GM18526 (cell line): ENCODE results near the gene GRIP1.

Experiments used
- POLR2A ChIP-seq: IDR thresholded peaks from 3 replicates; pipeline ENCODE4 v1.6.1; 2011; ENCODE audit not compliant: insufficient read length; ENCODE audit errors: extremely low read depth

GRIP1 gene

DNA sequence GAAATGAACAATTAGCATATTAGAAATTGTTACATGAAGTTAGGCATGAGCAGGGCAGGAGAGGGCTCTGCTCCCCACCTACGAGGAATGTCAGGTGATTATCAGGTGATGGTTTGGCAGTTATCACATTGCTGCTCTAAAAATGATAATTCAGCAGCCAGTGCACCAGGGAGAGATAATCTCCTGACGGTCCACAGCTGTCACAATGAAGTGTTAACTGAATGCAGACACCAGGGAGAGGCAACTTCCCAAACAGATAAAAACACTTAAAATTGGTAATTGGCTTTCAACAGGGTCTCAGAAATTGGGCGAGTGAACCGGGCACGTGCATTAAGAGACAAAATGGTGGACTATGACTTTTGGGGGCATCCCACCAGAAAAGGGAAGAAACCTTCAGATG, 176.0 kb downstream of the GRIP1 start:
- TF ChIP-seq POLR2A, result no peak

DNA sequence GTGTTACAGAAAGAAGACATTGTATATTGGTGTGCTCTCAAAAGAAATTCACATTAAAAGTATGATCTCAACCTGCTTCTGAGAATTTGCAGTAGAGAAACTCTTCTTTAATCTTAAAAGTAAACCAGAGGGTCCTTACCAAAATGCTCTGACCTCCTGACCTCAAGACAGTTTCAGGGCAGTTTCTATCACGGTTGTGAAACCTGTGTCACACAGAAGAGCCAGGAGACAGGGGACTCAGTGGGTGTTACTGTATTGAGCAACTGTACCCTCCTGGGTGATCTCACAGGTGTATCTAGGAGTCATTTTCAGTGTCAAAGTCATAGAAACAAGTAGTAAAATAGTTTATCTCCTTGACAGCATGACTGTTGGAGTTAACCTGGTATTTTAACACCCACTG, 178.0 kb downstream of the GRIP1 start:
- no peak for TF ChIP-seq POLR2A

GRCh38 chr12:66500091-66500490, 178.8 kb downstream of the GRIP1 start:
- no peak for TF ChIP-seq POLR2A

- no peak for TF ChIP-seq POLR2A
Measured at GRCh38 chr12:66499000-66499399, 179.9 kb downstream of the GRIP1 start.

GRCh38 chr12:66497008-66497897, 181.6 kb downstream of the GRIP1 start:
- no peak for TF ChIP-seq POLR2A

DNA sequence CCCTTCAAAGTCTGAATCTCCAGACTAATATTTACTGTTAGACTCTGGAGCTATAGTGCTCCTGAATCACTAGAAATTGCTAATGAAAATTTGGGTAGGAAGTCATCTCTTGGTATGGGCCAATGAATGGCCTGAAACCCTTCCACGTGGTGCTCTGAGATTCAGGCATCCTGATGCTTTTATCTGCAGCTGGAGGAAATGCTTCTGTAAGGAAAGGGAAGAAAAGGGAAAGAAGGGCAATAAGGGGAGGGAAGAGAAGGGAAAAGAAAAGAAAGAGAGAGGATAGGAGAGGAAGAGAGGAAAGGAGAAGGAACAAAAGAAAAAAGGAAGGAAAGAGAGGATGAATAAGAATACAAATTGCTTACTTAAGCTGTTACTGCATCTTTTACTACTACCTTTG, 182.3 kb downstream of the GRIP1 start:
- no peak for TF ChIP-seq POLR2A

DNA sequence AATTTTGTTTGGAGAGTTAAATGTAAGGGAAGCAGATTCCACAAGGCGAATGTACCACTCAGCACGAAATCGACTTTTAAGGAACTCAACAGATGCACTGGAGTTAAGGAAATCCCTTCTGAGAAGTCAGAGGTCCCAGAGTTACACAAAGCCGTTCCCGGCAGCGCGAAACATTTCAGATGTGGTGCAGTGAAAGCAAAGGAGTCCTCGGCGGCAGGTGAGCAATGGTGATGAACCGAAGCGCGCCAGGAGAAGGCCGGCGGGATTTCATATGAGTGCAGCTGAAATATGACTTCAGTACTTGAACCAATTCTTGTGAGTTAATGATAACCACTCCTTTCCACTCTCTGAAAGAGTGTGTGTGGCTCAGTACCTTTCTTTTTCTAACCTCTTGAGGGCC, 183.2 kb downstream of the GRIP1 start:
- TF ChIP-seq POLR2A, result no peak

- no peak for TF ChIP-seq POLR2A
Measured at GRCh38 chr12:66493819-66494218, 185.1 kb downstream of the GRIP1 start.

DNA sequence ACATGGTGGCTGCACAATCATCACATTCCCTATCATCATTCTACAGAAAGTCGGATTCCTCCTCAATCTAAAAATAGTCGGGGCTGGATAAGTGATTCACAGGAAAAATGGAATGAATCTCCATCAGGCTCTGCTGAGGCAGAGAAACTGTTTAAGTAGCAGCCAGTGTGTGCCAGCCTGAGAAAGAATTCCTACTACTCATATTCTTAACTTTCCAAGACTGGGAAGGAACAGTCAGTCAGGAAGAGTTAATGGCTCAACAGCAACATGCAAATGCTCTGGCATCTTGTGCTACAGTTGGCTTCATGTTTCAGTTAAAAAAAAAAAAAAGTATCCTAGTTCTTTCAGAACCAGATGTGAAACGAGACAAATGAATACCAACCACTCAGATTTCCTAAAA, 187.0 kb downstream of the GRIP1 start:
- TF ChIP-seq POLR2A, result no peak

DNA sequence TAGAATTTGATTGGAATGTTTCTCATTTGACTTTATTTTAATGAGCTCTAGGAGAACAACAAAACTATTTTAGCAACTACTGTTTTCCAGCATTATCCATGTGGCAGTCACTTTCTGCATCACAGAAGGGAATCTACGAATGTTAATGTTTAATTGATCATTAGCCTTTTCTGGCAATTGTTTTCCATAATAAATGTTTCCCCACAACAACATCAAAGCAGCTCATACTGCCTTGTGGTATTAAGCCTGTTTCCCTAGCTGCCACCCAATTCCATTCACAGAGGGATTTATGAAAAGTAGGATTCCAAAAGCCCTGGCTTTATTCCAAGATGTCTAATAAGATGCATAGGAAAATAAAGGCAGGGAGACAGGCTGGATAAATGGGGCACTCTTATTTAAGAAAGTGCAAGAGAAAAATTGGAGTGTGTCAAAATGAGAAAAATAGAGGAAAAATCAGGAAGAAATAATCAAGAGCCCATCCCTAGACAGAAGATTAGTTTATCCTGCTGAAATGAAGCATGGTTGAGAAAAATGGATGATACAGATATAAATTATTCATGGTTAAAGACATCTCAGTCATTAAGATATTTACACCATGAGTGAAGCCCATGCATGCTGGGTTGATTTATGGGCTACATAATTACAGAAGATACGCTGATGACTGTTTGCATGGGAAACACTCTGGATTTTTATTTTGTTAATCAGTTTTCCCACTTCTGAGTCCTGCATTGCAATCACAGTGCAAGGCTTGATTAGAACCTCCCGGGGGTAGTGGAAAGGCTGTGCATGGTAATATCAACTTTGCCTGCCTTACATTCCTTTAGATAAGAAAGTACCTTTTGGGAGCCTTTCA, 196.3 kb downstream of the GRIP1 start:
- TF ChIP-seq POLR2A, result no peak

- no peak for TF ChIP-seq POLR2A
Measured at GRCh38 chr12:66467932-66468331, 210.9 kb downstream of the GRIP1 start.

- no peak for TF ChIP-seq POLR2A
Measured at GRCh38 chr12:66461331-66461730, 217.5 kb downstream of the GRIP1 start.

DNA sequence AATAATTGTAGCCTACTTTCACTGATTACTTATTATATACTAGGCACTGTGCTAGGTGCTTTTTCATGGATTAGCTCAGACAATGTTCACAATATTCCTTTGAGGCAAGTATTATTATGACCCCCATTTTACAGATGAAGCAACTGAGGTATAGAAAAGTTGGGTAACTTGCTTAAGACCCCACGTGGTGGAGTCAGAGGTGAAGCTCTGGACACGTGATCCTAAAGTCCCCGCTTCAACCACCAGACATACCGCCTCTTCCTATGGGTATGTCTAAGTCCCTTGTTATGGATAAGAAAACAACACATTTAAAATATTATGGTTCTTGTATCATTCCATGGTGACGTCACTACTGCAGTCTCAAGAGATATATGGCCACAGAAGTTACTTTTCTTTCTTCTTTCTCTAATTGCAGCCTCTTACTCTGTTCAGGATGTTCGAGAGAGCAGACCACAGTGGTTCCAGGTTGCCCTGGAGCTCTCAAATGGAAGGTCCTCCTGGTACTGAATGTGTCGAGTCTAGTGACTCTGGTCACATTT, 218.9 kb downstream of the GRIP1 start:
- TF ChIP-seq POLR2A, result no peak

DNA sequence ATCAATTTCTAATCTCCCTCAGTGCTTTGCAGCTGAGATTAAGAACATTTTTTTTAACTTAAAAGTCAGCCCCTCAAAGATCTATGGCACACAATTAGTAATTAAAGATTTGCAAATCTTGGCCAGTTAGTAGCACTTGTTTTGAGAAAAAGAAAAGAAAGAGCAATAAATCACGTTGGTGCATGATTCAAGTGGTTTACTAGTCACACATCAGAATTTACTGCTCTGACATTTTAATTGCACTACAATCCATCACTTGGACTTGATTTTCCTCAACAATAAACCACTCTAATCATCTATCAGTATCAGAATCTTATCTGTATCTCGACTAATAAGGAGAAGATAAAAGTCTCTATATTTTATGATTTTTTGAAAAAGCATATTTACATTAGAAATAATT, 222.3 kb downstream of the GRIP1 start:
- TF ChIP-seq POLR2A, result no peak

- no peak for TF ChIP-seq POLR2A
Measured at GRCh38 chr12:66453844-66454243, 225.0 kb downstream of the GRIP1 start.

GRCh38 chr12:66453120-66453519, 225.8 kb downstream of the GRIP1 start:
- TF ChIP-seq POLR2A, result no peak
